GM23338 (cell line): Measurements from ENCODE around the gene ZDHHC6.

ENCODE experiments used
- CTCF ChIP-seq, 2 experiments: fragments of 200-600 bp in 1 of 2; sonication (generic) in 1 of 2; conservative IDR thresholded peaks; 2 replicates each; pipeline versions ENCODE4 v1.5.1 to v1.6.1; 2016 to 2017; ENCODE audit warnings: antibody characterized with exemption in 2 of 2, low read depth in 2 of 2, mild to moderate bottlenecking in 2 of 2, moderate library complexity in 1 of 2
- EZH2phosphoT487 ChIP-seq: fragments of 200-600 bp; sonication (generic); IDR thresholded peaks from one replicate; pipeline ENCODE4 v1.8.1; 2018; ENCODE audit warnings: antibody characterized with exemption; ENCODE audit not compliant: unreplicated experiment
- POLR2AphosphoS5 ChIP-seq: IDR thresholded peaks from 2 replicates; pipeline ENCODE4 v1.6.1; 2016; ENCODE audit warnings: antibody characterized with exemption, low read depth
- TF ChIP-seq, protein P1 (sequence below): IDR thresholded peaks from 2 replicates; pipeline ENCODE4 v1.6.1; 2016; ENCODE audit warnings: antibody characterized with exemption

DNA sequence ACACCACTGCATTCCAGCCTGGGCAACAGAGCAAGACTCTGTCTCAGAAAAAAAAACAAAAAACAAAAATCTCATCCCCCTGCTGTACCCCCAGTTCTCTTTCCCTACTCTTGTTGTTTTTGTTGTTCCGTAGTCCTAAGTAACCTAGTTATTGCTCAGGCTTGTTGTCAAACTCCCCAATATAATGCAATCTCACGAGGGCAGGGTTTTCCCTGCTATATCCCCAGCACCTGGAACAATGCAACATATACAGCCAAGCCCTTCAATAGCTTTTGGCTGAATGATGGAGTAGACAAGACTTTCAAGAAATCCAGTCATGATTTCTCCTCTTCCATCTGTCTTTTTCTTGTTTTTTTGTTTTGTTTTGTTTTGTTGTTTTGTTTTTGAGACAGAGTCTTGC, 62.6 kb downstream of the ZDHHC6 start:
- no peak for TF ChIP-seq CTCF (conservative IDR thresholded peaks at IDR 0.05; ENCODE audit: low read depth in 2 of 2)
- no peak for TF ChIP-seq POLR2AphosphoS5
- TF ChIP-seq, protein P1, sequence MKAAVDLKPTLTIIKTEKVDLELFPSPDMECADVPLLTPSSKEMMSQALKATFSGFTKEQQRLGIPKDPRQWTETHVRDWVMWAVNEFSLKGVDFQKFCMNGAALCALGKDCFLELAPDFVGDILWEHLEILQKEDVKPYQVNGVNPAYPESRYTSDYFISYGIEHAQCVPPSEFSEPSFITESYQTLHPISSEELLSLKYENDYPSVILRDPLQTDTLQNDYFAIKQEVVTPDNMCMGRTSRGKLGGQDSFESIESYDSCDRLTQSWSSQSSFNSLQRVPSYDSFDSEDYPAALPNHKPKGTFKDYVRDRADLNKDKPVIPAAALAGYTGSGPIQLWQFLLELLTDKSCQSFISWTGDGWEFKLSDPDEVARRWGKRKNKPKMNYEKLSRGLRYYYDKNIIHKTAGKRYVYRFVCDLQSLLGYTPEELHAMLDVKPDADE: no peak
- no peak for TF ChIP-seq EZH2phosphoT487
